Body of pancreas (tissue), 4 donors: ENCODE measurements around the gene CSDE1. TPM values are rescaled to one million over a fixed set of nuclear protein-coding genes. Genes with fewer than 3 reads are reported as not detected.
A peak's percentile ranks its signal among the peaks of the same experiment; 100 is the strongest.

Source experiments
- ATAC-seq: fragments of 150-250 bp; one replicate; pipeline ENCODE4 v1.9.1; 2016
- DNase-seq, 4 donors: peaks; one replicate each; pipeline ENCODE4 v3.0.0-alpha.2; 2019
- H3K27ac ChIP-seq, 4 donors: fragments of 200-600 bp; sonication (generic); 1 replicate in 3 of 4; 2 replicates in 1 of 4; pipeline versions ENCODE4 v1.5.1 to v1.6.1; 2016 to 2019; ENCODE audit warnings: mild to moderate bottlenecking in 1 of 4, mixed read lengths in 1 of 4, moderate library complexity in 1 of 4
- H3K27me3 ChIP-seq, 2 donors: fragments of 200-600 bp; sonication (generic); one replicate each; pipeline ENCODE4 v1.6.0; 2016; ENCODE audit warnings: mild to moderate bottlenecking in 1 of 2
- H3K36me3 ChIP-seq, 2 donors: fragments of 200-600 bp; sonication (generic); replicated peaks in 1 of 2; 2 replicates each; pipeline ENCODE4 v1.5.1; 2016; ENCODE audit warnings: low read depth in 2 of 2; ENCODE audit not compliant: insufficient read depth in 1 of 2
- H3K4me1 ChIP-seq: fragments of 200-600 bp; sonication (generic); one replicate; pipeline ENCODE4 v1.6.0; 2016
- H3K4me3 ChIP-seq, 2 donors: fragments of 200-600 bp; sonication (generic); 1 replicate in 1 of 2; 2 replicates in 1 of 2; pipeline ENCODE4 v1.5.1; 2016 to 2019
- H3K9me3 ChIP-seq, 3 donors: fragments of 200-600 bp; sonication (generic); 1 replicate in 2 of 3; 2 replicates in 1 of 3; pipeline ENCODE4 v1.5.1; 2016
- POLR2A ChIP-seq, 3 donors: fragments of 450-650 bp; IDR thresholded peaks; one replicate each; pipeline ENCODE4 v1.6.1; 2016; ENCODE audit warnings: antibody characterized with exemption in 3 of 3, mild to moderate bottlenecking in 2 of 3
- WGBS, 2 donors: methylation state at CpG; one replicate each; pipeline ENCODE4 v1.1.5; 2017; 5-methylcytosine and 5-hydroxymethylcytosine counted together
- intact Hi-C: fragments of 100-400 bp; cut with DNase I; formaldehyde crosslinking; loops from one replicate; pipeline ENCODE4 v1.15.1; 2023
- total RNA-seq, 2 donors: library from RNA; depleted of rRNA; stranded (reverse); fragments of >200 nt; gene quantifications; one replicate each; pipeline ENCODE4 v1.1.0, GENCODE V29; 2016
- TF ChIP-seq, protein P1 (sequence below), 7 experiments: fragments of 450-650 bp in 4 of 7; fragments of 200-600 bp in 3 of 7; sonication (generic) in 3 of 7; IDR thresholded peaks; one replicate each; pipeline ENCODE4 v1.5.1; 2016 to 2019; ENCODE audit warnings: antibody characterized with exemption in 7 of 7

The CSDE1 gene
- total RNA-seq, 2 donors from 2014 or later = 138 to 221 TPM

DNA sequence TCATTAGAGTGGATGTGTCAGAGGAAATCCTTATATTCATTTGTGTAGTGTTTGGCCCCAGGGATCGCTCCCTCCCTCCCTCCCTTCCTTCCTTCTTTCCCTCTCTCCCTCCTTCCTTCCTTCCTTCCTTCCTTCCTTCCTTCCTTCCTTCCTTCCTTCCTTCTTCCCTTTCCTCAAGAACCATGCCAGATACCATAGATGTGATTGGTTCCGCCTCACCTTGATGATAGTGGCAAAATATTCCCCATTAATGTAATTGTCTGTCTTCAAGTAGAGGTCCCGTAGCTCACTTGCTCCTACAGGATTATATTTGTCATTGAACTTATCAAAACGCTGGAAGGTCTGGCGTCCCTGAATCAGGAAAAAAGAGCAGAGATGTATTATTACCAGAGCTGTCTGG lies 80.1 kb downstream of the CSDE1 start:
- H3K4me3 ChIP-seq = no peak overlapping the region
- H3K27me3 ChIP-seq = no peaks in the 10 kb centered on the region
- H3K27ac ChIP-seq = no peak overlapping the region
- 55 to 69% methylated on average over 5 of the region's 5 CpGs for WGBS, 2 donors
- H3K4me1 ChIP-seq = no peaks in the 10 kb centered on the region
- no peak for ATAC-seq
- H3K36me3 ChIP-seq = no peaks in the 10 kb centered on the region
- DNase-seq = no peak
- TF ChIP-seq, protein P1, sequence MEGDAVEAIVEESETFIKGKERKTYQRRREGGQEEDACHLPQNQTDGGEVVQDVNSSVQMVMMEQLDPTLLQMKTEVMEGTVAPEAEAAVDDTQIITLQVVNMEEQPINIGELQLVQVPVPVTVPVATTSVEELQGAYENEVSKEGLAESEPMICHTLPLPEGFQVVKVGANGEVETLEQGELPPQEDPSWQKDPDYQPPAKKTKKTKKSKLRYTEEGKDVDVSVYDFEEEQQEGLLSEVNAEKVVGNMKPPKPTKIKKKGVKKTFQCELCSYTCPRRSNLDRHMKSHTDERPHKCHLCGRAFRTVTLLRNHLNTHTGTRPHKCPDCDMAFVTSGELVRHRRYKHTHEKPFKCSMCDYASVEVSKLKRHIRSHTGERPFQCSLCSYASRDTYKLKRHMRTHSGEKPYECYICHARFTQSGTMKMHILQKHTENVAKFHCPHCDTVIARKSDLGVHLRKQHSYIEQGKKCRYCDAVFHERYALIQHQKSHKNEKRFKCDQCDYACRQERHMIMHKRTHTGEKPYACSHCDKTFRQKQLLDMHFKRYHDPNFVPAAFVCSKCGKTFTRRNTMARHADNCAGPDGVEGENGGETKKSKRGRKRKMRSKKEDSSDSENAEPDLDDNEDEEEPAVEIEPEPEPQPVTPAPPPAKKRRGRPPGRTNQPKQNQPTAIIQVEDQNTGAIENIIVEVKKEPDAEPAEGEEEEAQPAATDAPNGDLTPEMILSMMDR (IDR thresholded peaks at IDR 0.05) = no peak
- TF ChIP-seq POLR2A (IDR thresholded peaks at IDR 0.05) = no peak
- intact Hi-C loops = no loop called here
- no peaks in the 10 kb centered on the region for H3K9me3 ChIP-seq

DNA sequence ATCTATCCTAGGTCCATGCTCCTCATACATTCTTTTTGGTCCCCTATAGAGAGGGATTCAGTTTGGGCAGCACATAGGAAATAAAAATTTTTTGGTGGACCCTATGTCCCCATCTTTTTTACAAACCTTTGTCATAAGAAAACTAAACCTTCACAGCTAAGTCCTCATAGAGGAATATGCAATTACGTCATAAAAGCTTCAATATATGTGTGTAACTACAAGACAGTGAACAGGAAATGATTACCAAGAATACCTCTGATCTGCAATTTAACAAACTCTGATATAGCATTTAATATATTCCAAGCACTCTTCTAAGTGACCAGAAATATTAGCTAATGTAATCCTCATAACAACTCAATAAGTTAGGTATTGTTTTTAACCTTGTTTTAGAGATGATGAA lies 81.7 kb downstream of the CSDE1 start:
- no peak overlapping the region for H3K4me3 ChIP-seq
- no peaks in the 10 kb centered on the region for H3K27me3 ChIP-seq
- no peaks in the 10 kb centered on the region for H3K9me3 ChIP-seq
- no peak for ATAC-seq
- no peak for DNase-seq
- peaks cover 2% of the 10 kb centered on the region for H3K4me1 ChIP-seq
- intact Hi-C loops = no loop called here
- TF ChIP-seq, protein P1 (IDR thresholded peaks at IDR 0.05) = no peak
- no peak for TF ChIP-seq POLR2A (IDR thresholded peaks at IDR 0.05)
- H3K36me3 ChIP-seq = no peaks in the 10 kb centered on the region
- no peak overlapping the region for H3K27ac ChIP-seq
- 76 to 79% methylated on average over 1 of the region's 1 CpG for WGBS, 2 donors

DNA sequence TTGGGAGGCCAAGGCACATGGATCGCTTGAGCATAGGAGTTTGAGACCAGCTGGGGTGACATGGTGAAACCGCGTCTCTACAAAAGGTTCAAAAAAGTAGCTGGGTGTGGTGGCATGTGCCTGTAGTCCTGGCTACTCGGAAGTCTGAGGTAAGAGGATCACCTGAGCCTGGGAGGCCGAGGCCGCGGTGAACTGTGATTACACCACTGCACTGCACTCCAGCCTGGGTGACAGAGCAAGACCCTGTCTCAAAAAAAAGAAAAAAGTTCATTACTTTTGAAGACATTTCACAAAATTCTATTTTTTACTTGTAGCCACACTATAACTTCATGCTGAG lies 85.9 kb downstream of the CSDE1 start:
- Histone ChIP-seq H3K9me3 (no peaks in the 10 kb centered on the region), H3K27me3 (no peaks in the 10 kb centered on the region), H3K36me3 (no peaks in the 10 kb centered on the region), H3K4me1 (peaks cover 15% of the 10 kb centered on the region), H3K4me3 (no peak overlapping the region), H3K27ac (no peak overlapping the region)
- ATAC-seq = no peak
- intact Hi-C loops = no loop called here
- TF ChIP-seq POLR2A (IDR thresholded peaks at IDR 0.05) = no peak
- TF ChIP-seq, protein P1 (IDR thresholded peaks at IDR 0.05) = no peak
- WGBS, 2 donors = 77 to 79% methylated on average over 7 of the region's 7 CpGs
- no peak for DNase-seq

DNA sequence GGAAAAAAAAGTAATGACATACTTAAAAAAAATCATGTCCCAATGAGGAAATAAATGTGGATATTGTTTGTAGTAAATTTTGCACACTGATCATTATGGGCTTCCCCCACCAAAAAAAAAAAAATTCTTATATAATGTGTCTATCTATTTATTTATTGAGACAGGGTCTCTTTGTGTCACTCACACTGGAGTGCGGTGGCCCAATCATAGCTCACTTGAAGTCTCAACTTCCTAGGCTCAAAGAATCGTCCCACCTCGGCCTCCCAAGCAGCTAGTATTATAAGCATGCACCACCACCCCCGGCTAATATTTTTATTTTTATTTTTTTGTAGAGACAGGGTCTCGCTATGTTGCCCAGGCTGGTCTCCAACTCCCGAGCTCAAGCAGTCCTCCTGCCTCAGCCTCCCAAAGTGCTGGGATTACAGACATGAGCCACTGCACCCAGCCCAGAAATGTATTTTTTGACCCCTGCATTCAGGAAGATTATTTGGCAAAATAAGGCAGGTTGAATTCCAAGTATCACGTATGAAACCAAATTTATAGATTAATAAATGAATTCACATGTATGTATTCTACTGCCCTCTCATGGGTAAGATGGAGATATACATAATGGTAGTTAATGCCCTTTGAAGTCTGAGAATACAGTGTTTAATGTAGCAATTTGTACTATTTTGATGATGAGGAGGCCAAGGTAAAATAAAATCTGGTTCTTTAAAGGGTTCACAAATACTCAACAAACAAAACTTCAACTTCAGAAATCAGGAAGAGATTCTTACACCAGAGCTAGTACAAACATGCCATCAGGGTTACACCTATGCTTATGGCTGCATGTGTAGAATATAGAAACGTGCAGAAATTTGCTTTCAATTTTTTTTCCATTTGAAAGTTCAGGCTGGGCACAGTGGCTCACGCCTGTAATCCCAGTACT lies 86.5 kb downstream of the CSDE1 start:
- H3K4me1 ChIP-seq = peaks cover 15% of the 10 kb centered on the region
- H3K27ac ChIP-seq = peak overlapping the region in 3 of 4 donors; percentile 89 to 97 (median 97)
- no peaks in the 10 kb centered on the region for H3K9me3 ChIP-seq
- no peaks in the 10 kb centered on the region for H3K27me3 ChIP-seq
- 57% methylated on average over 9 of the region's 9 CpGs for WGBS, 2 donors
- H3K4me3 ChIP-seq = no peak overlapping the region
- intact Hi-C loops = no loop called here
- ATAC-seq = no peak
- no peak for DNase-seq
- no peaks in the 10 kb centered on the region for H3K36me3 ChIP-seq
- no peak for TF ChIP-seq POLR2A (IDR thresholded peaks at IDR 0.05)
- TF ChIP-seq, protein P1 (IDR thresholded peaks at IDR 0.05) = peak in 5 of 7 experiments; percentile 19 to 46 (median 40)
